Left ventricle myocardium inferior (tissue), 1 donor: Measurements from ENCODE around the gene PHYKPL. TPM values are rescaled to one million over a fixed set of nuclear protein-coding genes. Genes with fewer than 3 reads are reported as not detected.

Experiments
- DNase-seq: peaks from one replicate; pipeline ENCODE4 v3.0.0-alpha.2; 2020
- H3K27ac ChIP-seq: fragments of 200-600 bp; replicated peaks from 2 replicates; pipeline ENCODE4 v1.8.0; 2021
- H3K27me3 ChIP-seq: fragments of 200-600 bp; 2 replicates; pipeline ENCODE4 v1.8.0; 2021; ENCODE audit warnings: low read depth
- H3K36me3 ChIP-seq: fragments of 200-600 bp; 2 replicates; pipeline ENCODE4 v1.8.0; 2021
- H3K4me1 ChIP-seq: fragments of 200-600 bp; 2 replicates; pipeline ENCODE4 v1.8.0; 2021
- H3K4me3 ChIP-seq: fragments of 200-600 bp; 2 replicates; pipeline ENCODE4 v1.8.0; 2021; ENCODE audit warnings: mild to moderate bottlenecking, moderate library complexity
- H3K9me3 ChIP-seq: fragments of 200-600 bp; replicated peaks from 2 replicates; pipeline ENCODE4 v1.8.0; 2021
- CTCF ChIP-seq: fragments of 200-600 bp; IDR thresholded peaks from 2 replicates; pipeline ENCODE4 v1.8.0; 2021; ENCODE audit warnings: antibody characterized with exemption, mild to moderate bottlenecking, borderline replicate concordance
- intact Hi-C: fragments of 100-400 bp; cut with micrococcal nuclease; formaldehyde crosslinking; loops from one replicate; pipeline ENCODE4 v1.11.0; 2022
- total RNA-seq: library from RNA; stranded (reverse); fragmentation: NEBNext Ultra II Directional; extraction: Animal tissue kit (Norgen Biotek cat#: 25700); gene quantifications from one replicate; pipeline ENCODE4 v1.2.1, GENCODE V29; 2021
- donor health status: DM: no; HTN: yes; CAD: no; lungs with severe emphysema.

Gene PHYKPL
- total RNA-seq, 1 donor from 2014 or later = 34.0 TPM

DNA sequence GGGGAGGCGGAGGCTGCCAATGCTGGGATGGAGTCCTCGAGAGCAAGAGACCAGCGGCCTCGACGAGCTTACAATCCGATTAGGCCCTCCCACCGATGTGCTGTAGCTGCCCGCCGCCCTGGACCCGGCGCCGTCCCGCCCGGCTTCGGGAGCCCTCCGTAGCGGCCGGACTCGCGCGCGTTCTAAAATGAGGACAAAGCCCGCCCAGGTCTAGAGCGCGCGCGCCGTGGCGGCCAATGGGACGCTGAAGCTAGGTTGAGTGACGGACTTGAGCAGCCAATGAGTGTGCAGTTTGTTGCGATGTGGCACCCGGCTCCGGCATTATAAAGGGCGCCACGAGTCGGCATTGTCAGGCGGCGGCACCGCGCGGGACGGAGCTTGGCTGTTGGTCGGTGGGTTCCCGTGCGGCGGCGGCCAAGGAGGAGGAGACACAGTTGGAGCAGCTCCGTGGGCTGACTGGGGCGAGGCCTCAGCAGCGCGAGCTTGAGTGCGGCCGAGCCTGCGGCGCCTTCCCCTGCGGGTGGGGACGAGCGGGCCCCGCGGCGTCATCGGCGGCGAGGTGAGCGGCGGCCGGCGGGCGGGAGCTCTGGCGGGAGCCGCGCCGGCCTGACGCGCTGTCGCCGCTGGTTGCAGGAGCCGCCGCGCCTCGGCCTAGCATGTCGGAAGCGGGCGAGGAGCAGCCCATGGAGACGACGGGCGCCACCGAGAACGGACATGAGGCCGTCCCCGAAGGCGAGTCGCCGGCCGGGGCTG is 28.2 kb downstream of the PHYKPL start, which contains the start of gene HNRNPAB:
Gene HNRNPAB, plus strand, starts transcription at position 352 of the 753 bp plus-strand sequence. Its CDS starts 305 bp downstream, at position 657.
- intact Hi-C loops = no loop called here
- DNase-seq = peak; percentile 95
- Histone ChIP-seq H3K27ac (peak within 1 kb of the TSS; percentile 96), H3K4me1 (peaks cover 43% of the 10 kb centered on the region), H3K4me3 (peak within 1 kb of the TSS; percentile 94), H3K27me3 (no peaks in the 10 kb centered on the region), H3K36me3 (peaks cover 32% of the 10 kb centered on the region), H3K9me3 (no peaks in the 10 kb centered on the region)
- no peak for TF ChIP-seq CTCF

GRCh38 chr5:178203670-178204181 is 28.9 kb downstream of the PHYKPL start:
- intact Hi-C loops = no loop called here
- Histone ChIP-seq H3K36me3 (peaks cover 26% of the 10 kb centered on the region), H3K4me1 (peaks cover 43% of the 10 kb centered on the region), H3K4me3 (peak overlapping the region; percentile 94), H3K9me3 (no peaks in the 10 kb centered on the region), H3K27ac (peak overlapping the region; percentile 96), H3K27me3 (no peaks in the 10 kb centered on the region)
- TF ChIP-seq CTCF = no peak
- no peak for DNase-seq

DNA sequence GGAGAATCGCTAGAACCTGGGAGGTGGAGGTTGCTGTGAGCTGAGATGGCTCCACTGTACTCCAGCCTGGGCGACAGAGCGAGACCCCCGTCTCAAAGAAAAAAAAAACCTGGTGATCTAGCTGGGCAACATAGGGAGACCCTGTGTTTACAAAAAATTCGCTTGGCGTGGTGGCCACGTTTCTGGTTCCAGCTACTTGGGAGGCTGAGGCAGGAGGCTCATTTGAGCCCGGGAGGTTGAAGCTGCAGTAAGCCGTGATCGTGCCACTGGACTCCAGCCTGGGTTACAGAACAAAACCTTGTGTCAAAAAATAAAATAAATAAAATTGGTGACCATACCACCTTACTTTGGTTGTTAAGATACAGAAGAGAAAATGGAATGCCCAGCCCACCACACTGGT is 30.1 kb downstream of the PHYKPL start:
- H3K36me3 ChIP-seq = peaks cover 14% of the 10 kb centered on the region
- no peak overlapping the region for H3K27ac ChIP-seq
- peaks cover 35% of the 10 kb centered on the region for H3K4me1 ChIP-seq
- no peaks in the 10 kb centered on the region for H3K27me3 ChIP-seq
- no peak for DNase-seq
- intact Hi-C loops = no loop called here
- TF ChIP-seq CTCF = no peak
- no peaks in the 10 kb centered on the region for H3K9me3 ChIP-seq
- no peak overlapping the region for H3K4me3 ChIP-seq

DNA sequence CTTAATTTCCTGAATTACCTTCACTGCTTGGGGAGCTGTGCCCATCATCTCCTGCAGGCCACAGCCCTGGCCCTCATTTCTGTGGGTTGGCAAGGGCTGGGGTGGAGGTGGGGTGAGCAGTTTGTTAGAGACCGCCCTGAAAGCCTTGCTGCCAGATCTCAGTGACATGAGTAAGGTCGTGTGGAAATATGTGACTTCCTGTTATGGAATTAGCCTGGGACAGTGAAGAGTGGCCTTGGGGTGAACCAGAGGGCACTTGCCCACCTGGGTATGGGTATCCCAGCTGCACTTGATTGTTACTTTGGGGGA is 30.7 kb downstream of the PHYKPL start:
- TF ChIP-seq CTCF = no peak
- Histone ChIP-seq H3K27ac (no peak overlapping the region), H3K36me3 (peaks cover 7% of the 10 kb centered on the region), H3K4me1 (peaks cover 29% of the 10 kb centered on the region), H3K4me3 (no peak overlapping the region), H3K9me3 (no peaks in the 10 kb centered on the region), H3K27me3 (no peaks in the 10 kb centered on the region)
- intact Hi-C loops = no loop called here
- no peak for DNase-seq

DNA sequence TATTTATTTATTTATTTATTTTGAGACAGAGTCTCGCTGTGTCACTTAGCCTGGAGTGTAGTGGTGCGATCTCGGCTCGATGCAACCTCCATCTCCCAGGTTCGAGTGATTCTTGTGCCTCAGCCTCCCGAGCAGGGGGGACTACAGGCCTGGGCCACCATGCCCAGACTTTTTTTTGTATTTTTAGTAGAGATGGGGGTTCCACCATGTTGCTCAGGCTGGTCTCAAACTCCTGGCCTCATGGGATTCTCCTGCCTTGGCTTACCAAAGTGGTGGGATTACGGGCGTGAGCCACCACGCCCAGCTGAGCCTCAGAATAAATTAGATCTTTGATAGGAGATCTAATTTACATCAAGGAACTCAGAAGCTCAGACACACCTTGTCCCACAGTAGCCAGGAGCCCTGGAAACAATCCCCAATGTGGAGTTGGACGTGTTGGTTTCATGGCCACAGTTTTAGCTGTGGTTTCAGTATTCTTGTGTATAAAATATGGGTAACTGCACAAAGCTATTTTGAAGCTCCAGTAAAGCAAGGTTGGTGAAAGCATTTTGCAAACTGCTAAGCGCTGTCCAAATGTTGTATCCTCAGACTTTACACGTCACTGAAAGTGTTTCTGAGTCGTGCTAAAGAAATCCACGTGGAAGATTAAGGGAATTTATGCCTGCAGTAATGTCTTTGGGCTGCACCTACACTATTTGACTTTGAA is 31.2 kb downstream of the PHYKPL start:
- no peaks in the 10 kb centered on the region for H3K9me3 ChIP-seq
- H3K36me3 ChIP-seq = peaks cover 2% of the 10 kb centered on the region
- H3K4me3 ChIP-seq = no peak overlapping the region
- intact Hi-C loops = no loop called here
- peaks cover 23% of the 10 kb centered on the region for H3K4me1 ChIP-seq
- no peak for DNase-seq
- H3K27ac ChIP-seq = no peak overlapping the region
- TF ChIP-seq CTCF = no peak
- H3K27me3 ChIP-seq = no peaks in the 10 kb centered on the region
